PFSK-1 (cell line): ENCODE results near the gene ATP6V1G3.

Experiments used
- FOXP2 ChIP-seq: optimal IDR thresholded peaks from 2 replicates; pipeline ENCODE3; 2011; ENCODE audit warnings: borderline replicate concordance, control low read depth, inconsistent platforms; ENCODE audit not compliant: insufficient read depth; ENCODE audit errors: extremely low read length, extremely low read depth
- POLR2AphosphoS5 ChIP-seq: IDR thresholded peaks from 2 replicates; pipeline ENCODE4 v1.6.1; 2012; ENCODE audit warnings: low read depth, mild to moderate bottlenecking, control low read depth, low read length, moderate library complexity
- SIN3A ChIP-seq: IDR thresholded peaks from 2 replicates; pipeline ENCODE4 v1.6.1; 2012; ENCODE audit warnings: mild to moderate bottlenecking, low read length, moderate library complexity, borderline replicate concordance; ENCODE audit not compliant: insufficient read depth
- TAF1 ChIP-seq: IDR thresholded peaks from 2 replicates; pipeline ENCODE4 v1.6.1; 2012; ENCODE audit warnings: low read length, control low read depth, borderline replicate concordance; ENCODE audit not compliant: insufficient read depth
- TF ChIP-seq, protein P1 (sequence below), 2 experiments: IDR thresholded peaks; 2 replicates each; pipeline versions ENCODE4 v1.6.1 to v1.8.0; 2011 to 2012; ENCODE audit warnings: low read depth in 2 of 2, low read length in 2 of 2, control low read depth in 1 of 2, inconsistent platforms in 1 of 2, mild to moderate bottlenecking in 1 of 2, moderate library complexity in 1 of 2; ENCODE audit not compliant: insufficient read depth in 1 of 2

Gene ATP6V1G3

GRCh38 chr1:198545156-198545555 is 4.7 kb upstream of the ATP6V1G3 start:
- no peak for TF ChIP-seq TAF1
- TF ChIP-seq FOXP2, result no peak
- no peak for TF ChIP-seq POLR2AphosphoS5
- no peak for TF ChIP-seq SIN3A
- TF ChIP-seq, protein P1, sequence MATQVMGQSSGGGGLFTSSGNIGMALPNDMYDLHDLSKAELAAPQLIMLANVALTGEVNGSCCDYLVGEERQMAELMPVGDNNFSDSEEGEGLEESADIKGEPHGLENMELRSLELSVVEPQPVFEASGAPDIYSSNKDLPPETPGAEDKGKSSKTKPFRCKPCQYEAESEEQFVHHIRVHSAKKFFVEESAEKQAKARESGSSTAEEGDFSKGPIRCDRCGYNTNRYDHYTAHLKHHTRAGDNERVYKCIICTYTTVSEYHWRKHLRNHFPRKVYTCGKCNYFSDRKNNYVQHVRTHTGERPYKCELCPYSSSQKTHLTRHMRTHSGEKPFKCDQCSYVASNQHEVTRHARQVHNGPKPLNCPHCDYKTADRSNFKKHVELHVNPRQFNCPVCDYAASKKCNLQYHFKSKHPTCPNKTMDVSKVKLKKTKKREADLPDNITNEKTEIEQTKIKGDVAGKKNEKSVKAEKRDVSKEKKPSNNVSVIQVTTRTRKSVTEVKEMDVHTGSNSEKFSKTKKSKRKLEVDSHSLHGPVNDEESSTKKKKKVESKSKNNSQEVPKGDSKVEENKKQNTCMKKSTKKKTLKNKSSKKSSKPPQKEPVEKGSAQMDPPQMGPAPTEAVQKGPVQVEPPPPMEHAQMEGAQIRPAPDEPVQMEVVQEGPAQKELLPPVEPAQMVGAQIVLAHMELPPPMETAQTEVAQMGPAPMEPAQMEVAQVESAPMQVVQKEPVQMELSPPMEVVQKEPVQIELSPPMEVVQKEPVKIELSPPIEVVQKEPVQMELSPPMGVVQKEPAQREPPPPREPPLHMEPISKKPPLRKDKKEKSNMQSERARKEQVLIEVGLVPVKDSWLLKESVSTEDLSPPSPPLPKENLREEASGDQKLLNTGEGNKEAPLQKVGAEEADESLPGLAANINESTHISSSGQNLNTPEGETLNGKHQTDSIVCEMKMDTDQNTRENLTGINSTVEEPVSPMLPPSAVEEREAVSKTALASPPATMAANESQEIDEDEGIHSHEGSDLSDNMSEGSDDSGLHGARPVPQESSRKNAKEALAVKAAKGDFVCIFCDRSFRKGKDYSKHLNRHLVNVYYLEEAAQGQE (IDR thresholded peaks at IDR 0.05; ENCODE audit: insufficient read depth in 1 of 2, low read depth in 2 of 2, low read length in 2 of 2), result no peak

DNA sequence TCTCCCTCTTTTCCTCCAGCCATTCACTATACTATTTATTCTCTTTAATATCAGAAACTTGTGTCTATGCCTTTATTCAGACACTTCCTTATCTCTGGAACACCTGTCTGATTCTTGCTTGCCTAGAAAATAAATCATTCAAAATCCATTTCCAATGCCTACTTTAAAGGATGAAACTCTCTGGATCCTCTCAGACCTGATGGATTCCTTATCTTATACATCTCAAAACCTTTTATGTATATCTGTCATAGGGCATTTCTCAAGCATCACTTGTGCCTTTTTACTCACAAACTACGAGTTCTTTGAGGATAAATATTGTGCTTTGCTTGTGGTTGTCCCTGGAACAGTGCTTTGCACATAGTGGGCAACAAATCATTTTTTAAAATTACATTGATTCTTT is 3.8 kb upstream of the ATP6V1G3 start:
- TF ChIP-seq FOXP2 (no peak), TAF1 (no peak), SIN3A (no peak), POLR2AphosphoS5 (no peak)
- TF ChIP-seq, protein P1 (IDR thresholded peaks at IDR 0.05; ENCODE audit: insufficient read depth in 1 of 2, low read depth in 2 of 2, low read length in 2 of 2), result no peak

DNA sequence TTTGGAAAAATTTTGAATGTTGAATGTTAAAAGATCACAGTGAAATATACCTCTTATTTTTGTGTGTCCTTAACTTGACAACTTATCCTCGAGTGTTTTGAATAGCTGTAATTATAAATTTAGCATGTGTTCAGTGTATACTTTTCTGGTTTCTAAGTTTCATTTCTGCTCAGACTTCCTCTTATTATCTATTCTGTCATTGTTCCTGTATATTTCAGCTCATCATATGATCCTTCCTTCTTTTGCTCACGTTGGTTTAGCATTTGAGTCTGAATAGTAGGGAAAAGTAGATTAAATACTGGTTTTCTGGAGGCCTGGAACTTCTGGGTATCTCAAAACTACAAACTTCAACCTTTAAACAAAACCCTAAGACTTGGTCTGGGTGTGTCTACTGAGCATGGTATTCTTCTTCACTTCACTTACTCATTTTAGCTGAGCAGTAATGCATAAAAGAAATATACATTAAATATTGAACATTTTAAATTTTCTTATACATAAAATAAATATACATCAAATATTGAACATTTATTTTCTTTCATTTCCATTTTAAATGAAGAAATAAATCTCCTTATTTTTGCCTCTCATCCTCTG is 3.3 kb upstream of the ATP6V1G3 start:
- TF ChIP-seq POLR2AphosphoS5 (no peak), FOXP2 (no peak), SIN3A (no peak), TAF1 (no peak)
- TF ChIP-seq, protein P1 (IDR thresholded peaks at IDR 0.05; ENCODE audit: insufficient read depth in 1 of 2, low read depth in 2 of 2, low read length in 2 of 2), result no peak

- TF ChIP-seq TAF1, result no peak
- TF ChIP-seq SIN3A, result no peak
- TF ChIP-seq POLR2AphosphoS5, result no peak
- no peak for TF ChIP-seq FOXP2
- TF ChIP-seq, protein P1 (IDR thresholded peaks at IDR 0.05; ENCODE audit: insufficient read depth in 1 of 2, low read depth in 2 of 2, low read length in 2 of 2), result no peak
Measured at GRCh38 chr1:198542632-198543031, 2.2 kb upstream of the ATP6V1G3 start.

DNA sequence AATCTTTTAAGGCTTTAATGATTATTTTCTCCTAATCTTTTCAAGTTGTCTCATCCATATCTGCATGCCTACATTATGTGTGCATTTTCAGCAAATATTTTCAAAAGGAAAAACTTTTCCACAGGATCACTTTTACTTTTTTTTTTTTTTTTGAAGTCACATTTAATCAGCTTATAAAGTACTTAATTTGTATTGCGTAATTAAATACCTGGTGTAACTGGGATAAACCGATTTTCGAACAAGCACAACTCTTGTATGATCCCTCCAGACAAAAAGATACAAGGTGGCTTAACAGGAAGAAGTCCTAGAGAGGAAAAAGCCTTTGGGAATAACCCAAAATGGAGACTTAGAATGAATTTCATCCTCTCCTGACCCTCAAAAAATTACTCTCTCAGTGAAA is 1.3 kb upstream of the ATP6V1G3 start:
- no peak for TF ChIP-seq TAF1
- TF ChIP-seq FOXP2, result no peak
- no peak for TF ChIP-seq POLR2AphosphoS5
- TF ChIP-seq SIN3A, result no peak
- TF ChIP-seq, protein P1 (IDR thresholded peaks at IDR 0.05; ENCODE audit: insufficient read depth in 1 of 2, low read depth in 2 of 2, low read length in 2 of 2), result no peak
